Measurements from ENCODE around the gene TTC29. TPM values are rescaled to one million over a fixed set of nuclear protein-coding genes. Genes with fewer than 3 reads are reported as not detected.

Gene TTC29
- 0.63 TPM for total RNA-seq

GRCh38 chr4:146945556-146946374 is at the start of gene TTC29:
Gene TTC29 (minus strand): TSS chr4:146945864. CDS start chr4:146939895, 5,969 bp downstream.

